ENCODE measurements around the gene FADS2.

- no peak for TF ChIP-seq CTCF (IDR thresholded peaks at IDR 0.05)
- TF ChIP-seq EP300 (IDR thresholded peaks at IDR 0.05): no peak
Observed at GRCh38 chr11:61840371-61840770, 12.3 kb downstream of the FADS2 start.
